WTC11 (cell line): ENCODE data around the gene TFF3. TPM values are rescaled to one million over a fixed set of nuclear protein-coding genes. Genes with fewer than 3 reads are reported as not detected.
A peak's percentile ranks its signal among the peaks of the same experiment; 100 is the strongest.

Experiments used
- ATAC-seq: fragments of 200-7000 bp; cut with Tn5 transposase; 2 replicates; pipeline ENCODE4 v1.10.0; 2021; ENCODE audit warnings: mild to moderate bottlenecking, moderate library complexity
- CTCF ChIA-PET: fragments of 300-600 bp; sonication (Branson Sonifier 250); formaldehyde crosslinking; loops from one replicate; lab custom pipeline; 2021; ENCODE audit warnings: antibody characterized with exemption; lab: Charles Lee
- POLR2A ChIA-PET: fragments of 350-600 bp; sonication (Branson Sonifier 250); formaldehyde crosslinking; loops from one replicate; lab custom pipeline; 2021; ENCODE audit warnings: antibody characterized with exemption; lab: Charles Lee
- DNase-seq: peaks from one replicate; pipeline ENCODE4 v3.0.0; 2021; ENCODE audit warnings: low spot score
- H3K27ac Mint-ChIP-seq: 2 replicates; pipeline ENCODE4 v1.8.0; 2021; ENCODE audit warnings: mixed read lengths
- H3K27me3 Mint-ChIP-seq: 2 replicates; pipeline ENCODE4 v1.8.0; 2021; ENCODE audit warnings: low read depth, mild to moderate bottlenecking, moderate library complexity, mixed read lengths
- H3K36me3 Mint-ChIP-seq: 2 replicates; pipeline ENCODE4 v1.8.0; 2021; ENCODE audit warnings: mixed read lengths
- H3K4me1 Mint-ChIP-seq: 2 replicates; pipeline ENCODE4 v1.8.0; 2022; ENCODE audit warnings: mixed read lengths
- H3K4me3 Mint-ChIP-seq: 2 replicates; pipeline ENCODE4 v1.8.0; 2021; ENCODE audit warnings: mild to moderate bottlenecking, moderate library complexity, mixed read lengths
- H3K9me3 Mint-ChIP-seq: 2 replicates; pipeline ENCODE4 v1.8.0; 2021; ENCODE audit warnings: mixed read lengths
- CTCF ChIP-seq: fragments of 200-600 bp; IDR thresholded peaks from 2 replicates; pipeline ENCODE4 v1.8.0; 2022; ENCODE audit warnings: antibody characterized with exemption
- E2F5 ChIP-seq: sonication (generic); formaldehyde crosslinking; IDR thresholded peaks from 2 replicates; pipeline ENCODE4 v1.8.1; 2022; ENCODE audit warnings: mild to moderate bottlenecking, moderate library complexity, missing genetic modification reagents
- FOXJ3 ChIP-seq: sonication (generic); formaldehyde crosslinking; IDR thresholded peaks from 2 replicates; pipeline ENCODE4 v1.9.0; 2021; ENCODE audit warnings: missing genetic modification reagents, mild to moderate bottlenecking, borderline replicate concordance
- GABPB1 ChIP-seq: sonication (generic); formaldehyde crosslinking; IDR thresholded peaks from 2 replicates; pipeline ENCODE4 v1.8.1; 2023; ENCODE audit warnings: mild to moderate bottlenecking, missing genetic modification reagents
- NFYB ChIP-seq: sonication (generic); formaldehyde crosslinking; conservative IDR thresholded peaks from 2 replicates; pipeline ENCODE4 v1.8.0; 2022; ENCODE audit warnings: low read depth, missing genetic modification reagents
- NR1H2 ChIP-seq: sonication (generic); formaldehyde crosslinking; IDR thresholded peaks from 2 replicates; pipeline ENCODE4 v1.9.0; 2021; ENCODE audit warnings: mild to moderate bottlenecking, moderate library complexity, missing genetic modification reagents
- NR2C2 ChIP-seq: sonication (generic); formaldehyde crosslinking; IDR thresholded peaks from 2 replicates; pipeline ENCODE4 v1.8.0; 2022; ENCODE audit warnings: mild to moderate bottlenecking, missing genetic modification reagents
- NR3C1 ChIP-seq: sonication (generic); formaldehyde crosslinking; conservative IDR thresholded peaks from 2 replicates; pipeline ENCODE4 v1.8.1; 2023; ENCODE audit warnings: low read depth, mild to moderate bottlenecking, missing genetic modification reagents
- STAT6 ChIP-seq: sonication (generic); formaldehyde crosslinking; conservative IDR thresholded peaks from 2 replicates; pipeline ENCODE4 v1.8.1; 2023; ENCODE audit warnings: mild to moderate bottlenecking, low read depth, missing genetic modification reagents, moderate library complexity
- ZNF138 ChIP-seq: sonication (generic); formaldehyde crosslinking; conservative IDR thresholded peaks from 2 replicates; pipeline ENCODE4 v1.8.1; 2022; ENCODE audit warnings: mild to moderate bottlenecking, moderate library complexity, missing genetic modification reagents
- ZNF281 ChIP-seq: sonication (generic); formaldehyde crosslinking; IDR thresholded peaks from 2 replicates; pipeline ENCODE4 v1.8.0; 2023; ENCODE audit warnings: mild to moderate bottlenecking, missing genetic modification reagents
- ZNF396 ChIP-seq: fragments of 250-450 bp; sonication (Bioruptor Pico); IDR thresholded peaks from 2 replicates; pipeline ENCODE4 v1.8.0; 2021; ENCODE audit warnings: mild to moderate bottlenecking, moderate library complexity, borderline replicate concordance
- total RNA-seq: library from RNA; stranded (reverse); gene quantifications from 3 replicates; pipeline ENCODE4 v1.2.3, GENCODE V29; 2021
- TF ChIP-seq, protein P1 (sequence below): sonication (generic); formaldehyde crosslinking; IDR thresholded peaks from 2 replicates; pipeline ENCODE4 v1.8.0; 2023; ENCODE audit warnings: missing genetic modification reagents, mild to moderate bottlenecking, borderline replicate concordance
- TF ChIP-seq, protein P2 (sequence below): fragments of 250-450 bp; sonication (Bioruptor Pico); IDR thresholded peaks from 2 replicates; pipeline ENCODE4 v1.9.0; 2021; ENCODE audit warnings: mild to moderate bottlenecking
- TF ChIP-seq, protein P3 (sequence below): sonication (generic); formaldehyde crosslinking; IDR thresholded peaks from 2 replicates; pipeline ENCODE4 v1.8.1; 2023; ENCODE audit warnings: mild to moderate bottlenecking, moderate library complexity, missing genetic modification reagents
- TF ChIP-seq, protein P4 (sequence below): sonication (generic); formaldehyde crosslinking; IDR thresholded peaks from 2 replicates; pipeline ENCODE4 v1.8.0; 2022; ENCODE audit warnings: mild to moderate bottlenecking, missing genetic modification reagents

TFF3 gene
- total RNA-seq, 1 experiment from 2014 or later: 4.2 TPM

- no peak overlapping the region for H3K27ac Mint-ChIP-seq
- CTCF ChIA-PET: interaction anchor here (1.9 to 2.0 kb wide), 2 partner anchors 20 to 22 kb away, joined by 4 read pairs; no protein-coding TSS in a partner anchor
- H3K27me3 Mint-ChIP-seq: no peaks in the 10 kb centered on the region; the same call in 1 of the 2 replicates
- H3K4me1 Mint-ChIP-seq: no peaks in the 10 kb centered on the region
- H3K4me3 Mint-ChIP-seq: no peak overlapping the region
- DNase-seq: no peak
- H3K9me3 Mint-ChIP-seq: peaks cover 41% of the 10 kb centered on the region
- 0 out of 2 replicates have a peak, but pooled peaks have one; percentile 24 for ATAC-seq
- POLR2A ChIA-PET: no interaction called here
- peaks cover 12% of the 10 kb centered on the region for H3K36me3 Mint-ChIP-seq
- 0 out of 2 replicates have a peak, but pooled peaks have one; percentile 31 for TF ChIP-seq NFYB
- TF ChIP-seq FOXJ3 (CRISPR knock-in tag): no peak
These were observed 43.7 kb upstream of the TFF3 start for GRCh38 chr21:42358937-42359336.

DNA sequence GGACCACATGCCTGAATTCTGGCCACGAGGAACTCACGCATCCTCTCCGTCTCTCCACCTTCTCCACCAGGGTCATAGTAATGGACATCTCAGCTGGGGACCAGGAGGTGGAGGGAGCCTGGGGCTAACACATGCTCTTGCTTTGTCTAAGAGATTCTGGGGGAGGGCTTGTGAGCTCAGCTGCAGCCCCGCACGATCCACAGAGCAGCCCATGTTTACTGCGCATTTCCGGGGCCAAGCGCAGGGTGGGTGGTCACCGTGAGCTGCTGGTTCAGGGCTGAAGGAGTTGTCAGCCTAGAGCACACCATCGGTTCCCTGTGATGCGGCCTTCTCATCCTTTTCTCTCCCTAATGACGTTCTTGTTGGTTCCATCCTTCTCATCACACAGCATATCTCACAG, 43.1 kb upstream of the TFF3 start:
- no peaks in the 10 kb centered on the region; the same call in 1 of the 2 replicates for H3K27me3 Mint-ChIP-seq

More for the DNA sequence above, 43.1 kb upstream of the TFF3 start:
- no peak for DNase-seq
- no peak for ATAC-seq
- Mint-ChIP-seq H3K4me1 (no peaks in the 10 kb centered on the region), H3K4me3 (no peak overlapping the region), H3K27ac (no peak overlapping the region), H3K9me3 (peaks cover 41% of the 10 kb centered on the region)
- TF ChIP-seq ZNF396 (CRISPR knock-in tag) (no peak), GABPB1 (CRISPR knock-in tag) (no peak), NR1H2 (CRISPR knock-in tag) (no peak), ZNF138 (no peak), STAT6 (no peak), CTCF (no peak), NR3C1 (CRISPR knock-in tag) (no peak), NR2C2 (CRISPR knock-in tag) (no peak), ZNF281 (CRISPR knock-in tag) (no peak), E2F5 (CRISPR knock-in tag) (no peak)
- TF ChIP-seq, protein P1, sequence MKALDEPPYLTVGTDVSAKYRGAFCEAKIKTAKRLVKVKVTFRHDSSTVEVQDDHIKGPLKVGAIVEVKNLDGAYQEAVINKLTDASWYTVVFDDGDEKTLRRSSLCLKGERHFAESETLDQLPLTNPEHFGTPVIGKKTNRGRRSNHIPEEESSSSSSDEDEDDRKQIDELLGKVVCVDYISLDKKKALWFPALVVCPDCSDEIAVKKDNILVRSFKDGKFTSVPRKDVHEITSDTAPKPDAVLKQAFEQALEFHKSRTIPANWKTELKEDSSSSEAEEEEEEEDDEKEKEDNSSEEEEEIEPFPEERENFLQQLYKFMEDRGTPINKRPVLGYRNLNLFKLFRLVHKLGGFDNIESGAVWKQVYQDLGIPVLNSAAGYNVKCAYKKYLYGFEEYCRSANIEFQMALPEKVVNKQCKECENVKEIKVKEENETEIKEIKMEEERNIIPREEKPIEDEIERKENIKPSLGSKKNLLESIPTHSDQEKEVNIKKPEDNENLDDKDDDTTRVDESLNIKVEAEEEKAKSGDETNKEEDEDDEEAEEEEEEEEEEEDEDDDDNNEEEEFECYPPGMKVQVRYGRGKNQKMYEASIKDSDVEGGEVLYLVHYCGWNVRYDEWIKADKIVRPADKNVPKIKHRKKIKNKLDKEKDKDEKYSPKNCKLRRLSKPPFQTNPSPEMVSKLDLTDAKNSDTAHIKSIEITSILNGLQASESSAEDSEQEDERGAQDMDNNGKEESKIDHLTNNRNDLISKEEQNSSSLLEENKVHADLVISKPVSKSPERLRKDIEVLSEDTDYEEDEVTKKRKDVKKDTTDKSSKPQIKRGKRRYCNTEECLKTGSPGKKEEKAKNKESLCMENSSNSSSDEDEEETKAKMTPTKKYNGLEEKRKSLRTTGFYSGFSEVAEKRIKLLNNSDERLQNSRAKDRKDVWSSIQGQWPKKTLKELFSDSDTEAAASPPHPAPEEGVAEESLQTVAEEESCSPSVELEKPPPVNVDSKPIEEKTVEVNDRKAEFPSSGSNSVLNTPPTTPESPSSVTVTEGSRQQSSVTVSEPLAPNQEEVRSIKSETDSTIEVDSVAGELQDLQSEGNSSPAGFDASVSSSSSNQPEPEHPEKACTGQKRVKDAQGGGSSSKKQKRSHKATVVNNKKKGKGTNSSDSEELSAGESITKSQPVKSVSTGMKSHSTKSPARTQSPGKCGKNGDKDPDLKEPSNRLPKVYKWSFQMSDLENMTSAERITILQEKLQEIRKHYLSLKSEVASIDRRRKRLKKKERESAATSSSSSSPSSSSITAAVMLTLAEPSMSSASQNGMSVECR (CRISPR knock-in tag): no peak
- TF ChIP-seq, protein P2, sequence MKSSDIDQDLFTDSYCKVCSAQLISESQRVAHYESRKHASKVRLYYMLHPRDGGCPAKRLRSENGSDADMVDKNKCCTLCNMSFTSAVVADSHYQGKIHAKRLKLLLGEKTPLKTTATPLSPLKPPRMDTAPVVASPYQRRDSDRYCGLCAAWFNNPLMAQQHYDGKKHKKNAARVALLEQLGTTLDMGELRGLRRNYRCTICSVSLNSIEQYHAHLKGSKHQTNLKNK (CRISPR knock-in tag): no peak
- TF ChIP-seq, protein P3, sequence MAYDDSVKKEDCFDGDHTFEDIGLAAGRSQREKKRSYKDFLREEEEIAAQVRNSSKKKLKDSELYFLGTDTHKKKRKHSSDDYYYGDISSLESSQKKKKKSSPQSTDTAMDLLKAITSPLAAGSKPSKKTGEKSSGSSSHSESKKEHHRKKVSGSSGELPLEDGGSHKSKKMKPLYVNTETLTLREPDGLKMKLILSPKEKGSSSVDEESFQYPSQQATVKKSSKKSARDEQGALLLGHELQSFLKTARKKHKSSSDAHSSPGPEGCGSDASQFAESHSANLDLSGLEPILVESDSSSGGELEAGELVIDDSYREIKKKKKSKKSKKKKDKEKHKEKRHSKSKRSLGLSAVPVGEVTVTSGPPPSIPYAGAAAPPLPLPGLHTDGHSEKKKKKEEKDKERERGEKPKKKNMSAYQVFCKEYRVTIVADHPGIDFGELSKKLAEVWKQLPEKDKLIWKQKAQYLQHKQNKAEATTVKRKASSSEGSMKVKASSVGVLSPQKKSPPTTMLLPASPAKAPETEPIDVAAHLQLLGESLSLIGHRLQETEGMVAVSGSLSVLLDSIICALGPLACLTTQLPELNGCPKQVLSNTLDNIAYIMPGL (CRISPR knock-in tag): no peak
- TF ChIP-seq, protein P4, sequence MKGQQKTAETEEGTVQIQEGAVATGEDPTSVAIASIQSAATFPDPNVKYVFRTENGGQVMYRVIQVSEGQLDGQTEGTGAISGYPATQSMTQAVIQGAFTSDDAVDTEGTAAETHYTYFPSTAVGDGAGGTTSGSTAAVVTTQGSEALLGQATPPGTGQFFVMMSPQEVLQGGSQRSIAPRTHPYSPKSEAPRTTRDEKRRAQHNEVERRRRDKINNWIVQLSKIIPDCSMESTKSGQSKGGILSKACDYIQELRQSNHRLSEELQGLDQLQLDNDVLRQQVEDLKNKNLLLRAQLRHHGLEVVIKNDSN (CRISPR knock-in tag): no peak
- TF ChIP-seq, all 79 proteins: peak for 0
- ChIA-PET CTCF (interaction anchor here (1.0 to 2.0 kb wide), 3 partner anchors 20 to 49 kb away, joined by 4 read pairs; no protein-coding TSS in a partner anchor), POLR2A (no interaction called here)
- peaks cover 12% of the 10 kb centered on the region for H3K36me3 Mint-ChIP-seq
